ENCODE results near the gene DIAPH3. TPM values are rescaled to one million over a fixed set of nuclear protein-coding genes. Genes with fewer than 3 reads are reported as not detected.

The DIAPH3 gene
- total and polyA plus RNA-seq, 2 of the 4 experiments (the other 2 are of a cell fraction): 8.9 to 9.3 TPM

DNA sequence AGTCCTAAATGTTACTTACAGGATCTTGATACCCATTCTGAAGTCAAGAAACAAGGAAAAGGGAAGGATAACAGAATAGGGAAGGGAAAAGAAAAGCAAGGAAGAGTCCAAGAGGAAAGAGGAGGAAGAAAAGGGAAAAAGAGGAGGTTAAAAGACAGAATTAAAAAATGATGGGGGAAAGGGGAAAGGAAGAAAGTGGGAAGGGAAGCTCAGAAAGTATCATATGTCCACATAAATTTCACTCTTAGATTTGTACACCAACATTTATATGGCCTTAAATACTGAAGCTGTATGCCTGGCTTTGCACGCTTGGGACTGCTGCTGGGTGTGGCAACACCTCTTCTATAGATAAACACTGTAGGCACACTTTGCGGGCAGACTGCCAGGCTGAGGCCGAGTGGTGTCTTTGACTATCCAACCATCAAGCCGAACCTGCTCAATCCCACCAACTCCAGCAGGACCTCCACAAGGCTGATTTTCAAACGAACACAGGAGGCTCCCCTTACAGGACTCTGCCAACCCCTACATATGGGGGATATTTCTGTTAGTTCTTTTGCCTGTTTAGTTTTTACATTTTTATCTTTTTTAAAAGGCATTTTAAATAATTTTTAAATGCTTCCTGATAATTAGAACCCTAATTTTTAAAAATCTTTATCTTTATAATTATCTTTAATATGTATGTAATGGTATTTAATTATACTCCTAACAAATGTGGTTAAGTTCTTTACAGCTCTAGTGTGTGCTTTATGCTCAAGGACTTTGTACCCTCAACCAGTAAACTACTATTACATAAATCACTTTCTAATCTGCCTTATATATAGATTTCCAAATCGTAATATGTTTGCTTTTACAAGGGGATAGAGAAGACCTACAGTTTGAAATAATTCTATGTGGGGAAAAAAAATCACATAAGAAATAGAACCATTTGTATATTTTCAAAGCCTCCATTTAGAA is 154.2 kb downstream of the DIAPH3 start:
- Histone ChIP-seq H4K5ac (ENCODE audit: low read depth, low read length) (no peak overlapping the region), H3K9ac (ENCODE audit: low read depth, low read length) (no peak overlapping the region), H2AK9ac (replicated peaks; ENCODE audit: low read depth, low read length, poor library complexity) (no peak overlapping the region), H3K4ac (ENCODE audit: low read depth, low read length) (no peak overlapping the region), H3K4me1 (ENCODE audit: control insufficient read depth, insufficient read depth, low read length) (no peaks in the 10 kb centered on the region), H3K4me2 (ENCODE audit: low read depth, low read length) (no peak overlapping the region), H3K27me3 (ENCODE audit: control insufficient read depth, insufficient read depth, low read length) (no peaks in the 10 kb centered on the region), H2AK5ac (ENCODE audit: low read depth, low read length) (no peak overlapping the region), H3K36me3 (ENCODE audit: control insufficient read depth, insufficient read depth, low read length) (no peaks in the 10 kb centered on the region), H3K56ac (ENCODE audit: extremely low read depth, insufficient read depth, low read length) (no peak overlapping the region), H3K9me3 (ENCODE audit: control insufficient read depth, insufficient read depth, low read length) (no peaks in the 10 kb centered on the region), H2BK20ac (ENCODE audit: low read depth, low read length) (no peak overlapping the region), H3K4me3 (ENCODE audit: insufficient read depth, low read depth, low read length) (no peak overlapping the region), H4K91ac (ENCODE audit: insufficient read depth, low read depth, low read length) (no peak overlapping the region), H3K9me1 (ENCODE audit: insufficient read depth, low read length) (0 out of 2 replicates have a peak, but pooled peaks cover 3% of the 10 kb centered on the region), H3K14ac (replicated peaks; ENCODE audit: low read depth, low read length) (no peak overlapping the region), H4K20me1 (ENCODE audit: insufficient read depth, low read length) (no peaks in the 10 kb centered on the region), H3K79me1 (ENCODE audit: low read depth in 1 of 2, low read length in 2 of 2) (peaks cover 0 to 12% of the 10 kb centered on the region in 2 experiments; a peak in 3 of 4 replicates), H3K18ac (ENCODE audit: low read depth, low read length) (no peak overlapping the region), H2BK15ac (ENCODE audit: low read depth, low read length) (no peak overlapping the region), H2AFZ (replicated peaks; ENCODE audit: low read length, poor library complexity) (no peak overlapping the region), H4K8ac (ENCODE audit: low read depth in 2 of 2, low read length in 2 of 2) (no peak overlapping the region), H3K23ac (ENCODE audit: low read depth, low read length) (no peak overlapping the region), H2BK120ac (ENCODE audit: low read depth, low read length) (no peak overlapping the region), H2BK5ac (ENCODE audit: low read depth, low read length, poor library complexity, severe bottlenecking) (no peak overlapping the region), H3K27ac (ENCODE audit: insufficient read depth, low read length) (no peak overlapping the region)
- ChIA-PET POLR2A (ENCODE audit: unreplicated experiment) (no interaction called here), CTCF (no interaction called here)
- BruUV-seq (replicated peaks): no TSS peak
- no CpG with 5 or more reads among the region's 6 CpGs for WGBS, 2 experiments (ENCODE audit: extremely low coverage in 2 of 2, insufficient read length in 1 of 2)
- DNase-seq (no peak), ATAC-seq (ENCODE audit: low read depth) (no peak)
- intact Hi-C loops (cut with micrococcal nuclease): no loop called here
- dilution Hi-C loops (cut with HindIII; ENCODE audit: low sequenced_read_pairs, unreplicated experiment): no loop called here
- in situ Hi-C loops (cut with MboI; ENCODE audit: low sequenced_read_pairs): no loop called here
- no peak for TF ChIP-seq CHD1 (IDR thresholded peaks at IDR 0.05; ENCODE audit: low read depth, low read length)
- TF ChIP-seq, protein P1, sequence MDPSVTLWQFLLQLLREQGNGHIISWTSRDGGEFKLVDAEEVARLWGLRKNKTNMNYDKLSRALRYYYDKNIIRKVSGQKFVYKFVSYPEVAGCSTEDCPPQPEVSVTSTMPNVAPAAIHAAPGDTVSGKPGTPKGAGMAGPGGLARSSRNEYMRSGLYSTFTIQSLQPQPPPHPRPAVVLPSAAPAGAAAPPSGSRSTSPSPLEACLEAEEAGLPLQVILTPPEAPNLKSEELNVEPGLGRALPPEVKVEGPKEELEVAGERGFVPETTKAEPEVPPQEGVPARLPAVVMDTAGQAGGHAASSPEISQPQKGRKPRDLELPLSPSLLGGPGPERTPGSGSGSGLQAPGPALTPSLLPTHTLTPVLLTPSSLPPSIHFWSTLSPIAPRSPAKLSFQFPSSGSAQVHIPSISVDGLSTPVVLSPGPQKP (IDR thresholded peaks at IDR 0.05; ENCODE audit: borderline replicate concordance, low read depth, low read length): no peak
- no peak for TF ChIP-seq BHLHE40 (IDR thresholded peaks at IDR 0.05; ENCODE audit: low read depth, low read length)
- no peak for TF ChIP-seq CEBPB (IDR thresholded peaks at IDR 0.05; ENCODE audit: low read depth, low read length)
- TF ChIP-seq FOS (IDR thresholded peaks at IDR 0.05; ENCODE audit: low read depth, low read length): no peak
- no peak for TF ChIP-seq RAD21 (IDR thresholded peaks at IDR 0.05; ENCODE audit: low read length)
- no peak for TF ChIP-seq SMC3 (IDR thresholded peaks at IDR 0.05; ENCODE audit: low read depth, low read length)
- TF ChIP-seq NFE2L2 (IDR thresholded peaks at IDR 0.05; ENCODE audit: low read depth, low read length): no peak
- TF ChIP-seq MAFK (IDR thresholded peaks at IDR 0.05; ENCODE audit: low read depth, low read length): no peak
- TF ChIP-seq RCOR1 (IDR thresholded peaks at IDR 0.05; ENCODE audit: insufficient replicate concordance, low read length): no peak
- TF ChIP-seq, protein P2, sequence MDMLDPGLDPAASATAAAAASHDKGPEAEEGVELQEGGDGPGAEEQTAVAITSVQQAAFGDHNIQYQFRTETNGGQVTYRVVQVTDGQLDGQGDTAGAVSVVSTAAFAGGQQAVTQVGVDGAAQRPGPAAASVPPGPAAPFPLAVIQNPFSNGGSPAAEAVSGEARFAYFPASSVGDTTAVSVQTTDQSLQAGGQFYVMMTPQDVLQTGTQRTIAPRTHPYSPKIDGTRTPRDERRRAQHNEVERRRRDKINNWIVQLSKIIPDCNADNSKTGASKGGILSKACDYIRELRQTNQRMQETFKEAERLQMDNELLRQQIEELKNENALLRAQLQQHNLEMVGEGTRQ (IDR thresholded peaks at IDR 0.05; ENCODE audit: low read depth, low read length): no peak
- TF ChIP-seq POLR2A (IDR thresholded peaks at IDR 0.05; ENCODE audit: low read depth, low read length): no peak
- TF ChIP-seq MXI1 (IDR thresholded peaks at IDR 0.05; ENCODE audit: borderline replicate concordance, low read depth, low read length): no peak
- TF ChIP-seq RFX5 (IDR thresholded peaks at IDR 0.05; ENCODE audit: low read depth, low read length): no peak
- TF ChIP-seq, protein P3, sequence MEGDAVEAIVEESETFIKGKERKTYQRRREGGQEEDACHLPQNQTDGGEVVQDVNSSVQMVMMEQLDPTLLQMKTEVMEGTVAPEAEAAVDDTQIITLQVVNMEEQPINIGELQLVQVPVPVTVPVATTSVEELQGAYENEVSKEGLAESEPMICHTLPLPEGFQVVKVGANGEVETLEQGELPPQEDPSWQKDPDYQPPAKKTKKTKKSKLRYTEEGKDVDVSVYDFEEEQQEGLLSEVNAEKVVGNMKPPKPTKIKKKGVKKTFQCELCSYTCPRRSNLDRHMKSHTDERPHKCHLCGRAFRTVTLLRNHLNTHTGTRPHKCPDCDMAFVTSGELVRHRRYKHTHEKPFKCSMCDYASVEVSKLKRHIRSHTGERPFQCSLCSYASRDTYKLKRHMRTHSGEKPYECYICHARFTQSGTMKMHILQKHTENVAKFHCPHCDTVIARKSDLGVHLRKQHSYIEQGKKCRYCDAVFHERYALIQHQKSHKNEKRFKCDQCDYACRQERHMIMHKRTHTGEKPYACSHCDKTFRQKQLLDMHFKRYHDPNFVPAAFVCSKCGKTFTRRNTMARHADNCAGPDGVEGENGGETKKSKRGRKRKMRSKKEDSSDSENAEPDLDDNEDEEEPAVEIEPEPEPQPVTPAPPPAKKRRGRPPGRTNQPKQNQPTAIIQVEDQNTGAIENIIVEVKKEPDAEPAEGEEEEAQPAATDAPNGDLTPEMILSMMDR (conservative IDR thresholded peaks at IDR 0.05; ENCODE audit: low read depth, low read length): no peak
